A549 treated with DMSO at 1 μM for 4 hours (cell line): ENCODE data around the gene DHX8. TPM values are rescaled to one million over a fixed set of nuclear protein-coding genes. Genes with fewer than 3 reads are reported as not detected.

Experiments used
- total RNA-seq: library from RNA; stranded (reverse); fragments of 200-300 nt; extraction: Qiagen RNA extraction; gene quantifications from 5 replicates; pipeline ENCODE4 v1.2.3, GENCODE V29; 2022; ENCODE audit warnings: low read depth

Gene DHX8
- 41.5 to 49.2 TPM (median 45.7 TPM) in 5 replicates for total RNA-seq

DNA sequence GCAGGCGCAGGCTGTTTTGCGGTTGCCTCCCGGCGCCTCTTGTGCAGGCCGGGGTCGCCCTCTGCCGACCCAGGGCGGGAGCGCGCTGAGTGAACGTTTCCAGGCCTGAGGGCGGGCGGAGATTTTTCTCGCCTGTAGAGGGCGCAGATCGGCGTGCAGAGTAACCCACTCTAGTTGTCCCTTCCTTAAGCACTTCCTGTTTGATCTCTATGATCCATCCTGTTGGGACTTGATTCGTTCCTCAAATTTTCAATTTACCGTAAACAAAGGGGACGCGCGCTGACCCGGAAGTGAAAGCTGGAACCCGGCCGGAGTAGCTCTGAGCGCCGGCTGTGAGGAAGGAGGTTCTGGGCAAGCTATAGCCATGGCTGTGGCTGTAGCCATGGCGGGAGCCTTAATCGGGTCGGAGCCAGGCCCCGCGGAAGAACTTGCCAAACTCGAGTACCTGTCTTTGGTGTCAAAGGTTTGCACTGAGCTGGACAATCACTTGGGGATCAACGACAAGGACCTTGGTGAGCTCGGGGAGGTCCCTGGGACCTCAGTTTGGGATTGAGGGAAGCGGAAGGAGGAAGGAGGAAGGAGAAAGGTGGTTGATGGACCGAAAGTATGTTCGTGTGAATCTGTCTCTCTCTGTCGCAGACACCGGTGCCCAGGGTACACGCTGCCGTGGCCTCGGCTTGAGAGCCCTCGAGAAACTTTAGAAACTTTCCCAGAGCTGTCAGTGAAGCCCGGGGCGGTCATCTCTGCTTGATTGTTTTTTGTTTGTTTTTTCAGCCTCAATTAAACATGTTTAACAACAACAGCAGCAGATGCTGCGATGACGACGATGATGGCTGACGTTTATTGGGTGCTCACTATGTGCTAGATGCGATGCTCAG lies at the start of gene DHX8:
Gene DHX8 (plus strand): TSS at position 302 of the 878 bp plus-strand sequence. CDS start 63 bp downstream, at position 365.

GRCh38 chr17:43546319-43547188 lies 62.8 kb downstream of the DHX8 start, which contains the start of gene ETV4:
Gene ETV4, minus strand, starts transcription at chr17:43546340. Its CDS starts 723 bp downstream, at chr17:43545617.

Other genes with a start within 250 kb of the DHX8 start
- not detected in 5 replicates for gene RNU2-1, start 250.0 kb upstream of the DHX8 start, total RNA-seq
- 15.4 to 24.2 TPM (median 19.6 TPM) in 5 replicates for gene ARL4D, start 85.0 kb upstream of the DHX8 start, total RNA-seq
- gene ETV4, start 62.4 kb downstream of the DHX8 start, total RNA-seq, result 43.0 to 50.1 TPM (median 48.1 TPM) in 5 replicates
- gene MEOX1, start 177.9 kb downstream of the DHX8 start, total RNA-seq, result not detected in 5 replicates